IMR-90 (cell line): ENCODE results near the gene PCK1. TPM values are rescaled to one million over a fixed set of nuclear protein-coding genes. Genes with fewer than 3 reads are reported as not detected.

Experiments used
- ATAC-seq: fragments of 200-7000 bp; cut with Tn5 transposase; 2 replicates; pipeline ENCODE4 v1.9.1; 2020; ENCODE audit warnings: low read depth, mild to moderate bottlenecking, moderate library complexity
- BruUV-seq: library from RNA; stranded (reverse); fragments of 400-500 nt; replicated peaks from 2 replicates; lab custom pipeline; 2021; lab: Mats Ljungman, UMichigan
- CTCF ChIA-PET: fragments of 300-600 bp; formaldehyde crosslinking; extraction: SDS; loops from one replicate; lab custom pipeline; 2021; ENCODE audit warnings: antibody characterized with exemption; lab: Yijun Ruan, JAX
- POLR2A ChIA-PET: fragments of 300-600 bp; sonication (Branson Sonifier 250); formaldehyde crosslinking; loops from one replicate; lab custom pipeline; 2022; ENCODE audit warnings: antibody characterized with exemption; ENCODE audit not compliant: unreplicated experiment; lab: Charles Lee
- DNase-seq: peaks from one replicate; pipeline ENCODE4 v3.0.0; 2013
- H2AFZ ChIP-seq: replicated peaks from 2 replicates; pipeline ENCODE3; 2013; ENCODE audit warnings: low read length, mild to moderate bottlenecking; ENCODE audit not compliant: poor library complexity
- H2AK5ac ChIP-seq: 2 replicates; pipeline ENCODE4 v1.6.1; 2013; ENCODE audit warnings: low read depth, low read length, inconsistent platforms
- H2AK9ac ChIP-seq: replicated peaks from 2 replicates; pipeline ENCODE3; 2013; ENCODE audit warnings: mild to moderate bottlenecking, low read depth, low read length, moderate library complexity; ENCODE audit not compliant: poor library complexity
- H2BK120ac ChIP-seq: 2 replicates; pipeline ENCODE4 v1.6.1; 2013; ENCODE audit warnings: low read depth, low read length, inconsistent platforms
- H2BK15ac ChIP-seq: 3 replicates; pipeline ENCODE4 v1.6.1; 2013; ENCODE audit warnings: low read depth, low read length, inconsistent platforms
- H2BK20ac ChIP-seq: 2 replicates; pipeline ENCODE4 v1.6.1; 2013; ENCODE audit warnings: low read depth, mild to moderate bottlenecking, inconsistent platforms, low read length, moderate library complexity
- H2BK5ac ChIP-seq: 2 replicates; pipeline ENCODE4 v1.6.1; 2013; ENCODE audit warnings: mild to moderate bottlenecking, low read depth, low read length, inconsistent platforms; ENCODE audit not compliant: poor library complexity, severe bottlenecking
- H3K14ac ChIP-seq: replicated peaks from 2 replicates; pipeline ENCODE4 v1.6.1; 2013; ENCODE audit warnings: low read depth, low read length, inconsistent platforms
- H3K18ac ChIP-seq: 2 replicates; pipeline ENCODE4 v1.6.1; 2013; ENCODE audit warnings: low read depth, low read length, control low read depth
- H3K23ac ChIP-seq: 2 replicates; pipeline ENCODE4 v1.6.1; 2013; ENCODE audit warnings: low read depth, low read length, inconsistent platforms
- H3K27ac ChIP-seq: 2 replicates; pipeline ENCODE4 v1.5.1; 2013; ENCODE audit warnings: mild to moderate bottlenecking, control low read depth, low read length; ENCODE audit not compliant: insufficient read depth
- H3K27me3 ChIP-seq: 2 replicates; pipeline ENCODE4 v1.6.1; 2013; ENCODE audit warnings: low read length; ENCODE audit not compliant: control insufficient read depth, insufficient read depth
- H3K36me3 ChIP-seq: 2 replicates; pipeline ENCODE4 v1.6.1; 2013; ENCODE audit warnings: low read length, mixed read lengths; ENCODE audit not compliant: control insufficient read depth, insufficient read depth
- H3K4ac ChIP-seq: 2 replicates; pipeline ENCODE4 v1.6.1; 2013; ENCODE audit warnings: low read depth, low read length, inconsistent platforms
- H3K4me1 ChIP-seq: 2 replicates; pipeline ENCODE4 v1.6.1; 2013; ENCODE audit warnings: low read length, mixed read lengths; ENCODE audit not compliant: control insufficient read depth, insufficient read depth
- H3K4me2 ChIP-seq: 2 replicates; pipeline ENCODE4 v1.6.1; 2013; ENCODE audit warnings: low read depth, mild to moderate bottlenecking, control low read depth, low read length, moderate library complexity
- H3K4me3 ChIP-seq: 2 replicates; pipeline ENCODE4 v1.5.1; 2013; ENCODE audit warnings: low read depth, mild to moderate bottlenecking, control low read depth, low read length, moderate library complexity; ENCODE audit not compliant: insufficient read depth
- H3K56ac ChIP-seq: 2 replicates; pipeline ENCODE4 v1.6.1; 2013; ENCODE audit warnings: low read length, inconsistent platforms; ENCODE audit not compliant: insufficient read depth; ENCODE audit errors: extremely low read depth
- H3K79me1 ChIP-seq, 2 experiments: 2 replicates each; pipeline ENCODE4 v1.6.1; 2013; ENCODE audit warnings: low read length in 2 of 2, inconsistent platforms in 1 of 2, low read depth in 1 of 2
- H3K9ac ChIP-seq: 2 replicates; pipeline ENCODE4 v1.6.1; 2013; ENCODE audit warnings: low read depth, low read length, control low read depth
- H3K9me1 ChIP-seq: 2 replicates; pipeline ENCODE4 v1.6.1; 2013; ENCODE audit warnings: low read length, inconsistent platforms; ENCODE audit not compliant: insufficient read depth
- H3K9me3 ChIP-seq: 2 replicates; pipeline ENCODE4 v1.6.1; 2013; ENCODE audit warnings: low read length; ENCODE audit not compliant: control insufficient read depth, insufficient read depth
- H4K20me1 ChIP-seq: 2 replicates; pipeline ENCODE4 v1.6.1; 2013; ENCODE audit warnings: low read length, inconsistent platforms; ENCODE audit not compliant: insufficient read depth
- H4K5ac ChIP-seq: 2 replicates; pipeline ENCODE4 v1.6.1; 2013; ENCODE audit warnings: mild to moderate bottlenecking, low read depth, low read length, control low read depth
- H4K8ac ChIP-seq, 2 experiments: 2 replicates each; pipeline ENCODE4 v1.6.1; 2013; ENCODE audit warnings: low read depth in 2 of 2, low read length in 2 of 2, control low read depth in 1 of 2, inconsistent platforms in 1 of 2
- H4K91ac ChIP-seq: 2 replicates; pipeline ENCODE4 v1.6.1; 2013; ENCODE audit warnings: low read depth, low read length, inconsistent platforms; ENCODE audit not compliant: insufficient read depth
- FOS ChIP-seq: fragments of 150-350 bp; IDR thresholded peaks from 2 replicates; pipeline ENCODE4 v1.6.1; 2016; ENCODE audit warnings: low read depth, low read length
- MAFK ChIP-seq: IDR thresholded peaks from 2 replicates; pipeline ENCODE4 v1.6.1; 2012; ENCODE audit warnings: low read depth, low read length, improper control_type of control experiment
- MAZ ChIP-seq: IDR thresholded peaks from 2 replicates; pipeline ENCODE4 v1.6.1; 2012; ENCODE audit warnings: low read depth, mild to moderate bottlenecking, low read length, improper control_type of control experiment, moderate library complexity, borderline replicate concordance
- MXI1 ChIP-seq: IDR thresholded peaks from 2 replicates; pipeline ENCODE4 v1.6.1; 2012; ENCODE audit warnings: low read depth, mild to moderate bottlenecking, low read length, moderate library complexity, borderline replicate concordance
- NFE2L2 ChIP-seq: fragments of 150-350 bp; IDR thresholded peaks from 2 replicates; pipeline ENCODE4 v1.6.1; 2016; ENCODE audit warnings: low read depth, mild to moderate bottlenecking, low read length
- POLR2A ChIP-seq: IDR thresholded peaks from 2 replicates; pipeline ENCODE4 v1.6.1; 2012; ENCODE audit warnings: mild to moderate bottlenecking, low read depth, low read length
- RAD21 ChIP-seq: IDR thresholded peaks from 2 replicates; pipeline ENCODE4 v1.6.1; 2012; ENCODE audit warnings: low read length, improper control_type of control experiment
- RCOR1 ChIP-seq: IDR thresholded peaks from 2 replicates; pipeline ENCODE4 v1.6.1; 2012; ENCODE audit warnings: mild to moderate bottlenecking, low read length, improper control_type of control experiment; ENCODE audit not compliant: insufficient replicate concordance
- RFX5 ChIP-seq: IDR thresholded peaks from 2 replicates; pipeline ENCODE4 v1.8.0; 2012; ENCODE audit warnings: low read depth, mild to moderate bottlenecking, low read length, moderate library complexity
- SMC3 ChIP-seq: fragments of 150-350 bp; IDR thresholded peaks from 2 replicates; pipeline ENCODE4 v1.6.1; 2016; ENCODE audit warnings: low read depth, mild to moderate bottlenecking, antibody characterized with exemption, low read length, moderate library complexity
- WGBS, 2 experiments: methylation state at CpG; one replicate each; pipeline versions ENCODE4 v1.1.5 to v1.1.7; 2013; ENCODE audit warnings: missing lambda C conversion rate in 2 of 2; ENCODE audit not compliant: insufficient read length in 1 of 2; ENCODE audit errors: extremely low coverage in 2 of 2; 5-methylcytosine and 5-hydroxymethylcytosine counted together
- dilution Hi-C: fragments of 300-500 bp; cut with HindIII; formaldehyde crosslinking; loops from one replicate; pipeline ENCODE4 v1.14.3; 2018; ENCODE audit warnings: low sequenced_read_pairs; ENCODE audit not compliant: unreplicated experiment
- in situ Hi-C: fragments of 300-500 bp; cut with MboI; formaldehyde crosslinking; loops from 3 replicates; pipeline ENCODE4 v1.14.3; 2019; ENCODE audit warnings: low sequenced_read_pairs, inconsistent platforms, mixed read lengths
- intact Hi-C: fragments of 100-400 bp; cut with micrococcal nuclease; formaldehyde crosslinking; loops from 2 replicates; pipeline ENCODE4 v1.10.0; 2022
- polyA plus RNA-seq, 3 experiments: library from polyadenylated mRNA; depleted of rRNA; stranded (reverse); fragments of >200 nt; gene quantifications; 2 replicates each; pipeline ENCODE4 v1.2.3, GENCODE V29; 2012; ENCODE audit warnings: low replicate concordance in 1 of 3
- total RNA-seq: library from RNA; depleted of rRNA; stranded (reverse); fragments of >200 nt; gene quantifications from 2 replicates; pipeline ENCODE4 v1.2.3, GENCODE V29; 2012
- TF ChIP-seq, protein P1 (sequence below): conservative IDR thresholded peaks from 2 replicates; pipeline ENCODE4 v1.5.1; 2012; ENCODE audit warnings: mild to moderate bottlenecking, low read depth, low read length, improper control_type of control experiment
- TF ChIP-seq, protein P2 (sequence below): fragments of 150-350 bp; IDR thresholded peaks from 2 replicates; pipeline ENCODE4 v1.6.1; 2017; ENCODE audit warnings: mild to moderate bottlenecking, antibody characterized with exemption, low read length, low read depth
- TF ChIP-seq, protein P3 (sequence below): fragments of 150-350 bp; IDR thresholded peaks from 2 replicates; pipeline ENCODE4 v1.6.1; 2016; ENCODE audit warnings: low read depth, mild to moderate bottlenecking, low read length, moderate library complexity, borderline replicate concordance

Gene PCK1
- total and polyA plus RNA-seq, 2 of the 4 experiments (the other 2 are of a cell fraction): not detected

DNA sequence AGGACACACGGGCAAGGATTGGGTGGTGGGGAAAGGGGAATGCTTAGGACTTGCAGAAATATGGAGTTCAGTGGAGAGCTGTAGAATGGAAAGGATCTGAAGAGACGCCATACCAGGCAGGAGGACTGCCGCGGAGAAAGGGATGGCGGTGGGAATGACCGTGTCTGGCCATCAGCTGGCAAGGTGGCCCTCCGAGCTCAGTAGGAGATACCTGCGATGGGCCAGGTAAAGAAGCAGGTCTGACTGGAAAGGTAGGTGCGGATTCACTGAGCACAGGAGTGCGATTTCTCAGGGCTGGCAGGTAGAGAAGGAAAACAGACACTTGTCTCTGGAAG, 26.0 kb downstream of the PCK1 start:
- Histone ChIP-seq H2BK120ac (no peak overlapping the region), H3K9me1 (no peaks in the 10 kb centered on the region; the same call in 1 of the 2 replicates), H3K4me3 (no peak overlapping the region), H3K14ac (no peak overlapping the region), H2AK9ac (no peak overlapping the region), H2BK5ac (no peak overlapping the region), H3K36me3 (no peaks in the 10 kb centered on the region), H3K4me2 (no peak overlapping the region), H3K23ac (no peak overlapping the region), H3K27me3 (peaks cover 12% of the 10 kb centered on the region), H2BK20ac (no peak overlapping the region), H3K56ac (no peak overlapping the region), H3K9ac (no peak overlapping the region), H3K4ac (no peak overlapping the region), H3K9me3 (peaks cover 5% of the 10 kb centered on the region), H3K4me1 (peaks cover 10% of the 10 kb centered on the region), H4K5ac (no peak overlapping the region), H4K20me1 (no peaks in the 10 kb centered on the region), H2AK5ac (no peak overlapping the region), H4K8ac (no peak overlapping the region), H2BK15ac (no peak overlapping the region), H4K91ac (no peak overlapping the region), H2AFZ (no peak overlapping the region), H3K27ac (no peak overlapping the region), H3K18ac (no peak overlapping the region), H3K79me1 (no peaks in the 10 kb centered on the region)
- intact Hi-C loops: no loop called here
- TF ChIP-seq NFE2L2 (no peak), RCOR1 (no peak), POLR2A (no peak), FOS (no peak), RFX5 (no peak), SMC3 (no peak), MAZ (no peak), MAFK (no peak), MXI1 (no peak), RAD21 (no peak)
- TF ChIP-seq, protein P1, sequence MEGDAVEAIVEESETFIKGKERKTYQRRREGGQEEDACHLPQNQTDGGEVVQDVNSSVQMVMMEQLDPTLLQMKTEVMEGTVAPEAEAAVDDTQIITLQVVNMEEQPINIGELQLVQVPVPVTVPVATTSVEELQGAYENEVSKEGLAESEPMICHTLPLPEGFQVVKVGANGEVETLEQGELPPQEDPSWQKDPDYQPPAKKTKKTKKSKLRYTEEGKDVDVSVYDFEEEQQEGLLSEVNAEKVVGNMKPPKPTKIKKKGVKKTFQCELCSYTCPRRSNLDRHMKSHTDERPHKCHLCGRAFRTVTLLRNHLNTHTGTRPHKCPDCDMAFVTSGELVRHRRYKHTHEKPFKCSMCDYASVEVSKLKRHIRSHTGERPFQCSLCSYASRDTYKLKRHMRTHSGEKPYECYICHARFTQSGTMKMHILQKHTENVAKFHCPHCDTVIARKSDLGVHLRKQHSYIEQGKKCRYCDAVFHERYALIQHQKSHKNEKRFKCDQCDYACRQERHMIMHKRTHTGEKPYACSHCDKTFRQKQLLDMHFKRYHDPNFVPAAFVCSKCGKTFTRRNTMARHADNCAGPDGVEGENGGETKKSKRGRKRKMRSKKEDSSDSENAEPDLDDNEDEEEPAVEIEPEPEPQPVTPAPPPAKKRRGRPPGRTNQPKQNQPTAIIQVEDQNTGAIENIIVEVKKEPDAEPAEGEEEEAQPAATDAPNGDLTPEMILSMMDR: no peak
- TF ChIP-seq, protein P2, sequence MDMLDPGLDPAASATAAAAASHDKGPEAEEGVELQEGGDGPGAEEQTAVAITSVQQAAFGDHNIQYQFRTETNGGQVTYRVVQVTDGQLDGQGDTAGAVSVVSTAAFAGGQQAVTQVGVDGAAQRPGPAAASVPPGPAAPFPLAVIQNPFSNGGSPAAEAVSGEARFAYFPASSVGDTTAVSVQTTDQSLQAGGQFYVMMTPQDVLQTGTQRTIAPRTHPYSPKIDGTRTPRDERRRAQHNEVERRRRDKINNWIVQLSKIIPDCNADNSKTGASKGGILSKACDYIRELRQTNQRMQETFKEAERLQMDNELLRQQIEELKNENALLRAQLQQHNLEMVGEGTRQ: no peak
- TF ChIP-seq, protein P3, sequence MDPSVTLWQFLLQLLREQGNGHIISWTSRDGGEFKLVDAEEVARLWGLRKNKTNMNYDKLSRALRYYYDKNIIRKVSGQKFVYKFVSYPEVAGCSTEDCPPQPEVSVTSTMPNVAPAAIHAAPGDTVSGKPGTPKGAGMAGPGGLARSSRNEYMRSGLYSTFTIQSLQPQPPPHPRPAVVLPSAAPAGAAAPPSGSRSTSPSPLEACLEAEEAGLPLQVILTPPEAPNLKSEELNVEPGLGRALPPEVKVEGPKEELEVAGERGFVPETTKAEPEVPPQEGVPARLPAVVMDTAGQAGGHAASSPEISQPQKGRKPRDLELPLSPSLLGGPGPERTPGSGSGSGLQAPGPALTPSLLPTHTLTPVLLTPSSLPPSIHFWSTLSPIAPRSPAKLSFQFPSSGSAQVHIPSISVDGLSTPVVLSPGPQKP: no peak
- WGBS, 2 experiments: 60% methylated on average over 3 of the region's 10 CpGs; no CpG with 5 or more reads in 1 of the 2 experiments
- POLR2A ChIA-PET: no interaction called here
- dilution Hi-C loops: no loop called here
- ATAC-seq (no peak), DNase-seq (no peak)
- in situ Hi-C loops: no loop called here
- CTCF ChIA-PET: no interaction called here
- BruUV-seq: no TSS peak
